ENCODE measurements around the gene AP4S1. TPM values are rescaled to one million over a fixed set of nuclear protein-coding genes. Genes with fewer than 3 reads are reported as not detected.

The AP4S1 gene
- total and polyA plus RNA-seq, 2 of the 8 experiments (the other 6 are each of a cell fraction or from before 2014, with no cell fraction given), result 2.8 to 9.9 TPM

GRCh38 chr14:31125231-31125630 is 99.8 kb downstream of the AP4S1 start (continued):
- TF ChIP-seq CHD7 (IDR thresholded peaks at IDR 0.05; ENCODE audit: insufficient replicate concordance, low read length) (no peak), RFX5 (IDR thresholded peaks at IDR 0.05; ENCODE audit: borderline replicate concordance, low read depth, low read length) (no peak), ATF3 (IDR thresholded peaks at IDR 0.05; ENCODE audit: insufficient read depth, low read depth, low read length) (no peak), GABPA (IDR thresholded peaks at IDR 0.05; ENCODE audit: borderline replicate concordance, insufficient read depth, low read length) (no peak), ASH2L (IDR thresholded peaks at IDR 0.05; ENCODE audit: low read length) (no peak), SRF (IDR thresholded peaks at IDR 0.05; ENCODE audit: low read depth, low read length) (no peak), FOSL1 (IDR thresholded peaks at IDR 0.05; ENCODE audit: insufficient read depth, low read depth, low read length) (no peak), SP1 (IDR thresholded peaks at IDR 0.05; ENCODE audit: low read depth, low read length) (no peak), RXRA (IDR thresholded peaks at IDR 0.05; ENCODE audit: insufficient read depth, low read depth, low read length) (no peak), KDM4A (IDR thresholded peaks at IDR 0.05; ENCODE audit: low read depth, low read length, severe bottlenecking) (no peak)
